ENCODE measurements around the gene SMIM17. TPM values are rescaled to one million over a fixed set of nuclear protein-coding genes. Genes with fewer than 3 reads are reported as not detected.

SMIM17 gene
- polyA plus RNA-seq, 3 donors: not detected

- H3K27me3 ChIP-seq (ENCODE audit: control insufficient read depth in 2 of 2, insufficient read depth in 2 of 2, low read length in 2 of 2): no peaks in the 10 kb centered on the region
- H3K4me1 ChIP-seq (ENCODE audit: control insufficient read depth in 1 of 2, insufficient read depth in 2 of 2, low read length in 2 of 2): peaks cover 13 to 17% of the 10 kb centered on the region in 2 donors
- Mint-ChIP-seq H3K36me3 (peaks cover 10 to 23% of the 10 kb centered on the region in 2 donors), H3K27me3 (ENCODE audit: low read depth in 3 of 3) (no peaks in the 10 kb centered on the region), H3K27ac (peak within 1 kb of the TSS in 5 of 7 donors; percentile 5 to 84 (median 73)), H3K4me3 (peak within 1 kb of the TSS; percentile 93 to 94), H3K9me3 (peaks cover 42 to 72% (median 51%) of the 10 kb centered on the region in 7 donors), H3K4me1 (peaks cover 14% of the 10 kb centered on the region)
- under 1% methylated on average over 48 of the region's 52 CpGs for WGBS (ENCODE audit: insufficient coverage)
- peak; percentile 69 to 78 (median 71) for DNase-seq
- no peaks in the 10 kb centered on the region for H4K20me1 ChIP-seq (ENCODE audit: insufficient read depth, low read length)
- peaks cover 10% of the 10 kb centered on the region for H3K79me2 ChIP-seq (ENCODE audit: insufficient read depth, low read length)
- H3K27ac ChIP-seq (ENCODE audit: low read depth in 1 of 2, low read length in 2 of 2): peak within 1 kb of the TSS in 1 of 2 donors; percentile 64
- peak within 1 kb of the TSS; percentile 96 for H2AFZ ChIP-seq (ENCODE audit: insufficient read depth, low read depth, low read length, poor library complexity, severe bottlenecking)
- peaks cover 49% of the 10 kb centered on the region in 2 donors for H3K9me3 ChIP-seq (replicated peaks in 1 of 2; ENCODE audit: control insufficient read depth in 1 of 2, insufficient read depth in 1 of 2, low read length in 2 of 2)
- peak within 1 kb of the TSS; percentile 80 for H3K9ac ChIP-seq (ENCODE audit: insufficient read depth, low read length, poor library complexity, severe bottlenecking)
- H3K4me2 ChIP-seq (replicated peaks; ENCODE audit: extremely low read depth, low read length, poor library complexity, severe bottlenecking): peak within 1 kb of the TSS; percentile 97
- H3K4me3 ChIP-seq (replicated peaks in 1 of 3; ENCODE audit: low read depth in 2 of 3, low read length in 3 of 3): peak within 1 kb of the TSS; percentile 63 to 92 (median 67)
- no peak for TF ChIP-seq CTCF (IDR thresholded peaks at IDR 0.05)
- no peaks in the 10 kb centered on the region for H3K36me3 ChIP-seq (replicated peaks in 1 of 2; ENCODE audit: control insufficient read depth in 1 of 2, insufficient read depth in 2 of 2, low read length in 2 of 2)
- intact Hi-C loops (cut with micrococcal nuclease): no loop called here
These were observed 48.0 kb upstream of the SMIM17 start, which contains the start of gene ZNF71 for GRCh38 chr19:56594783-56595547. ZNF71 (plus strand) TSS chr19:56595302; CDS start chr19:56601559, 6,257 bp downstream.

GRCh38 chr19:56595548-56595899 is 47.4 kb upstream of the SMIM17 start:
- H3K4me3 Mint-ChIP-seq: peak overlapping the region; percentile 93 to 94
- no peaks in the 10 kb centered on the region for H3K27me3 Mint-ChIP-seq (ENCODE audit: low read depth in 3 of 3)
- TF ChIP-seq CTCF (IDR thresholded peaks at IDR 0.05): no peak
- Histone ChIP-seq H3K4me1 (ENCODE audit: control insufficient read depth in 1 of 2, insufficient read depth in 2 of 2, low read length in 2 of 2) (peaks cover 13 to 17% of the 10 kb centered on the region in 2 donors), H3K9me3 (replicated peaks in 1 of 2; ENCODE audit: control insufficient read depth in 1 of 2, insufficient read depth in 1 of 2, low read length in 2 of 2) (peaks cover 46 to 47% of the 10 kb centered on the region in 2 donors), H3K4me3 (replicated peaks in 1 of 3; ENCODE audit: low read depth in 2 of 3, low read length in 3 of 3) (peak overlapping the region; percentile 63 to 92 (median 67)), H3K27me3 (ENCODE audit: control insufficient read depth in 2 of 2, insufficient read depth in 2 of 2, low read length in 2 of 2) (no peaks in the 10 kb centered on the region), H3K9ac (ENCODE audit: insufficient read depth, low read length, poor library complexity, severe bottlenecking) (peak overlapping the region; percentile 80), H2AFZ (ENCODE audit: insufficient read depth, low read depth, low read length, poor library complexity, severe bottlenecking) (peak overlapping the region; percentile 96), H3K79me2 (ENCODE audit: insufficient read depth, low read length) (peaks cover 10% of the 10 kb centered on the region), H4K20me1 (ENCODE audit: insufficient read depth, low read length) (no peaks in the 10 kb centered on the region), H3K36me3 (replicated peaks in 1 of 2; ENCODE audit: control insufficient read depth in 1 of 2, insufficient read depth in 2 of 2, low read length in 2 of 2) (no peaks in the 10 kb centered on the region), H3K4me2 (replicated peaks; ENCODE audit: extremely low read depth, low read length, poor library complexity, severe bottlenecking) (peak overlapping the region; percentile 97), H3K27ac (ENCODE audit: low read depth in 1 of 2, low read length in 2 of 2) (peak overlapping the region in 1 of 2 donors; percentile 64)
- intact Hi-C loops (cut with micrococcal nuclease): no loop called here
- peak overlapping the region in 3 of 7 donors; percentile 73 to 84 (median 82) for H3K27ac Mint-ChIP-seq
- DNase-seq: peak in 1 of 3 donors; percentile 4
- peaks cover 11 to 24% of the 10 kb centered on the region in 2 donors for H3K36me3 Mint-ChIP-seq
- peaks cover 39 to 69% (median 48%) of the 10 kb centered on the region in 7 donors for H3K9me3 Mint-ChIP-seq
- WGBS (ENCODE audit: insufficient coverage): 2% methylated on average over 4 of the region's 4 CpGs
- H3K4me1 Mint-ChIP-seq: peaks cover 14% of the 10 kb centered on the region

All from CD14-positive monocyte (primary cell).